Peyer's patch (tissue), 4 donors: ENCODE data around the gene MRPL37.

Source experiments
- CTCF ChIP-seq, 6 experiments: fragments of 450-650 bp in 4 of 6; fragments of 200-600 bp in 2 of 6; sonication (generic) in 1 of 6; IDR thresholded peaks; one replicate each; pipeline ENCODE4 v1.5.1; 2017 to 2019; ENCODE audit warnings: antibody characterized with exemption in 6 of 6, mild to moderate bottlenecking in 3 of 6, moderate library complexity in 1 of 6
- POLR2A ChIP-seq, 2 donors: fragments of 450-650 bp; IDR thresholded peaks; one replicate each; pipeline ENCODE4 v1.5.1; 2017; ENCODE audit warnings: antibody characterized with exemption in 2 of 2, mild to moderate bottlenecking in 2 of 2, moderate library complexity in 2 of 2

GRCh38 chr1:54265126-54265525 is 65.2 kb downstream of the MRPL37 start:
- no peak for TF ChIP-seq CTCF (IDR thresholded peaks at IDR 0.05)
- no peak for TF ChIP-seq POLR2A (IDR thresholded peaks at IDR 0.05)
